MG63 (cell line): ENCODE measurements around the gene RNFT2. TPM values are rescaled to one million over a fixed set of nuclear protein-coding genes. Genes with fewer than 3 reads are reported as not detected.
A peak's percentile ranks its signal among the peaks of the same experiment; 100 is the strongest.

ENCODE experiments used
- DNase-seq: peaks from one replicate; pipeline ENCODE4 v3.0.0-alpha.2; 2020
- H3K27me3 ChIP-seq: fragments of 250-450 bp; sonication (Bioruptor Pico); 2 replicates; pipeline ENCODE4 v1.5.1; 2020; ENCODE audit warnings: mild to moderate bottlenecking, moderate library complexity
- H3K36me3 ChIP-seq: fragments of 250-450 bp; sonication (Bioruptor Pico); 2 replicates; pipeline ENCODE4 v1.5.1; 2020; ENCODE audit warnings: mild to moderate bottlenecking, moderate library complexity
- H3K4me3 ChIP-seq: fragments of 250-450 bp; sonication (Bioruptor Pico); 2 replicates; pipeline ENCODE4 v1.5.1; 2020; ENCODE audit warnings: mild to moderate bottlenecking, moderate library complexity
- H3K9me3 ChIP-seq: fragments of 250-450 bp; sonication (Bioruptor Pico); 2 replicates; pipeline ENCODE4 v1.5.1; 2020; ENCODE audit warnings: mild to moderate bottlenecking, moderate library complexity
- total RNA-seq: library from RNA; depleted of rRNA; stranded (reverse); fragments of >200 nt; shearing (Covaris generic); gene quantifications from 2 replicates; pipeline ENCODE4 v1.2.3, GENCODE V29; 2014; ENCODE audit warnings: low replicate concordance; rRNA removed

The RNFT2 gene, protein sequence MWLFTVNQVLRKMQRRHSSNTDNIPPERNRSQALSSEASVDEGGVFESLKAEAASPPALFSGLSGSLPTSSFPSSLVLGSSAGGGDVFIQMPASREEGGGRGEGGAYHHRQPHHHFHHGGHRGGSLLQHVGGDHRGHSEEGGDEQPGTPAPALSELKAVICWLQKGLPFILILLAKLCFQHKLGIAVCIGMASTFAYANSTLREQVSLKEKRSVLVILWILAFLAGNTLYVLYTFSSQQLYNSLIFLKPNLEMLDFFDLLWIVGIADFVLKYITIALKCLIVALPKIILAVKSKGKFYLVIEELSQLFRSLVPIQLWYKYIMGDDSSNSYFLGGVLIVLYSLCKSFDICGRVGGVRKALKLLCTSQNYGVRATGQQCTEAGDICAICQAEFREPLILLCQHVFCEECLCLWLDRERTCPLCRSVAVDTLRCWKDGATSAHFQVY
- total RNA-seq = 1.1 and 1.2 TPM in 2 replicates

DNA sequence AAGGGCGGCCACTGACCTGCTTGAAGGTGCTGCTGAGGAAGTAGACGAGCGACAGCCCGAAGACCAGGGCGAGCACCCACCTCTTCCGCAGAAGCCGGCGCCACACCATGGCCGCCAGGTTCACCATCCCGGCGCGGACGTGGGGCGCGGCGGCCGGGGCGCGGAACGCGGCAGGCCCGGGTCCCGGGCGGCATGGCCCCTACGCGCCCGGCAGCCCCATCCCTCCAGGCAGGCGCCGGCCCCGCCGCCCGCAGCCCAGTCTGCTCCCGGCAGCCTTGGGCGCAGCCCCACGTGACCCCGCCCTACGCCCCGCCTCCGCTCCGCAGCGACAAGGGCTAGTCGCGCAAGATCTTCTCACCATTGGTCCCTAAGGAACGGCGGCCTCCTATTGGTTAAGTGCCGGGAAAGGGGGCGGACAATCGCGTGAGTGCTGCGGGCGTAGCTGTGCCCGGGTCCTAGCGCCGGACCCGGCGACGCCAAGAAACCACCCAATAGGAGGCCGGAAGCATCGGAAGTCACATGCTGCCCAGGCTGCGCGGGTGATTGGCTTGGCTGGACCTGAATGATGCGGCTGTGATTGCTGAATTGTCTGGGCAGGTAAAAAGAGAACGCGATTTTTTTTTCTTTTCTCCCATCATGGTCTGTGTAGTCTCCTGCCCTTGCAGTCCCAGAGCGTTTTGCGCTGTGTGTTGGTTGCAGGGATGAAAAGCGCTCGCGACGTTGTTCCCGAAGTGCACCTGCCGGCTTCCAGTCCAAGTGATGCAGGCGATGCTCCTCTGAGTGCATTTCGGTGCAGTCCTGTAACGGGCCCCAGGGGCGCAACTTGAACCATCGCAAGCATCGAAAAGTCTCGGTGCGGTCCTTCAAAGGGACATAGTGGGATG is at the start of gene RNFT2, which contains the start of gene SPRING1:
Gene RNFT2 (plus strand): TSS at position 542 of the 884 bp plus-strand sequence. CDS start 2,183 bp downstream, outside the sequence.
Gene SPRING1 (minus strand): TSS at position 296 of the 884 bp plus-strand sequence. CDS start 169 bp downstream, at position 127.
- DNase-seq = peak; percentile 99

DNA sequence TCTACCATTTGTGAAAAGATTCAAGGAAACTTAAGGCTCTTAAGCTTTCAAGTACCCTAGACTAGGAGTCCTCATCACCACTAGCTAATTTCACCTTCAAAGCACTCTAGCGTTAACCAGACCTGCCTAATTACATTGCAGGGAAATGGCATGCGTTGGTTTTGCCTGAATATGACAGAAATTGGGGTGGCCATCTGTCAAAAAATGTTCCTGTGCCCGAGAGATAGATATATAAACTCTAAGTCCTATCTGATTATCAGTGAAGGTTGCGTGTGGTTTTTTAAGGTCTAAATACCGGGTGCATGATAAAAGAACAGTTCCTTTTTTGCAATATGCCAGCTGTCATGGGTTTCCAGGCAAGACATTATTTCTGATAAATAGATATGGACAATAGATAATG is 48.6 kb upstream of the RNFT2 start:
- Histone ChIP-seq H3K27me3 (no peaks in the 10 kb centered on the region), H3K4me3 (no peak overlapping the region), H3K36me3 (no peaks in the 10 kb centered on the region), H3K9me3 (no peaks in the 10 kb centered on the region)
- DNase-seq = no peak

More for the DNA sequence above, at the start of gene RNFT2, which contains the start of gene SPRING1:
- peak within 1 kb of the TSS; percentile 75 for H3K4me3 ChIP-seq
- H3K36me3 ChIP-seq = no peaks in the 10 kb centered on the region; the same call in 1 of the 2 replicates
- no peaks in the 10 kb centered on the region for H3K9me3 ChIP-seq
- no peaks in the 10 kb centered on the region for H3K27me3 ChIP-seq

DNA sequence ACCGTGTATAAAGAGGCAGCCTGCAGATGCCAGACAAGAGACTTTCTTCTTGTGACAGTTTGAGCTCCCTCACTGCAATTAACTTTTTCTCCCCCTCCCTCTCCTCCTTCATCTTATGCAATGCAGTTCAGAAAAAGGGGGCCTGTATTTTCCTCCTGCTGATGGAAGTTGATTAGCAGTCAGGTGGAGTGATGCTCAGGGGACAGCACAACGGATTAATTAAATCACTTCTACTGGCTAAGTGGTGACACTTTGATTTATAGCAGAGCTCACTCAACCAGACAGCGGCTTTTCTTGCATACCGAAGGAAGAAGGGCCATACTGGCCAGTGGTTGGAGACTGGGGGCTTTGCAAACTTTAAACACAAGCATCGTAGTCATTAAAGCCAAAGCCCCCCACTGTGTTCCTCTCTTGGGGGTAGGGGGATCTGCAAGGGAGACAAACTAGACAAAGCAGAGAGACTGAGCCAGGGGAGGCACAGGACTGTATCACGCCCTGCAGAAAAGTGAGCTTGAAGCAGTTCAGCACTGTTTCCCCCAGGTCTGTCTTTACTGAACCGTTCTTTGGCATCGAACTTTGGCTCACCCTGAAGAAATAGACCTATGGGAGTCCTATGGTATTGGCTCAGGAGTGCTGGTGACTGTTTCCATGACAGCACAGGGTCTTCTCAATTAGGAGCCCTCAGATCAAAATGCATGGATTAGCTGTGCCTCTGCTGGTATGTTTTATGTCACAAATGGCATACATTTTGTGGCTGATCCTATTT is 48.0 kb upstream of the RNFT2 start:
- Histone ChIP-seq H3K36me3 (no peaks in the 10 kb centered on the region), H3K9me3 (no peaks in the 10 kb centered on the region), H3K27me3 (no peaks in the 10 kb centered on the region), H3K4me3 (no peak overlapping the region)
- no peak for DNase-seq

DNA sequence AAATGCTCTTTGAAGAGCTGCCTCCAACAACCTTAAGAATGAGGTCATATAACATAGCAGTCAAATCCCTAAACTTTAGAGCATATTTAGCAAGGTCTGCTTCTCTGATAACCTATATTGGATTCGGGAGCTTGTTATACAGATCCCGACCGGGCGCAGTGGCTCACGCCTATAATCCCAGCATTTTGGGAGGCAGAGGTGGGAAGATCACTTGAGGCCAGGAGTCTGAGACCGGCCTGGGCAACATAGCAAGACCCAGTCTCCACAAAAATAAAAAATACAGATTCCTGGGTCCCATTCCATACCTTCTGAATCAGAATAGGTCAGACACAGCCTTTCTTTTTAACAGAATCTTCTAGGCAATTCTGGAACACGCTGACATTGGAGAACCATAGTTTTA is 46.9 kb upstream of the RNFT2 start:
- Histone ChIP-seq H3K9me3 (no peaks in the 10 kb centered on the region), H3K36me3 (no peaks in the 10 kb centered on the region), H3K4me3 (no peak overlapping the region), H3K27me3 (no peaks in the 10 kb centered on the region)
- DNase-seq = no peak

DNA sequence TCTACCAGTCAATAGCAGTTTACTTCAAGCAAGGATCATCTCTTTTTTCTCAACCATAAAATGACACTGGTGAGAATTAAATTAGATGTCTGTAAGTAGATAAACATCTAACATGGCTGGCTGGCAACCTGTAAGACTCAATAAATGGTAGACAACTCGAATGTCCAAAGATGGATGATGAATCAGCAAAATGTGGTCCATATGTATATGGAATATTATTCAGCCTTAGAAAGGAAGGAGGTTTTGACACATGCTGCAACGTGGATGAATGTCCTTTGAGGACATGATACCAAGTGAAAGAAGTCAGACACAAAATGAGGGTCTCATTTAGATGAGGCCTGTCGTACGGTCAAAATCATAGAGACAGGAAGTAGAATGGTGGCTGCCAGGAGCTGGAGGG is 46.5 kb upstream of the RNFT2 start:
- Histone ChIP-seq H3K27me3 (no peaks in the 10 kb centered on the region), H3K9me3 (no peaks in the 10 kb centered on the region), H3K36me3 (no peaks in the 10 kb centered on the region), H3K4me3 (no peak overlapping the region)
- DNase-seq = no peak

DNA sequence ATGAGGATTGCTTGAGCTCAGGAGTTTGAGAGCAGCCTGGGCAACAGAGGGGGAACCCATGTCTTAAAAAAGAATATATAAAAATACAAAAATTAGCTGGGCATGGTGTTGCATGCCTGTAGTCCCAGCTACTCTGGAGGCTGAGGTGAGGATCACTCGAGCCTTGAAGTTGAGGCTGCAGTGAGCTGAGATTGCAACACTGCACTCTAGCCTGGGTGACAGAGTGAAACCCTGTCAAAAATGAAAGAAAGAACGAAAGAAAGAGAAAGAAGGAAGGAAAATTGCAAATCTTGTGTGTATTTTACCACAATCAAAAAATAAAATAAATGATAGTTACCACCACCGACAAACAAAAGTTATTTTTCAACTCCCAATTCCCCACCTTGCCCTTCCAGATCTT is 45.5 kb upstream of the RNFT2 start:
- Histone ChIP-seq H3K27me3 (no peaks in the 10 kb centered on the region), H3K36me3 (no peaks in the 10 kb centered on the region), H3K9me3 (no peaks in the 10 kb centered on the region), H3K4me3 (no peak overlapping the region)
- DNase-seq = no peak

DNA sequence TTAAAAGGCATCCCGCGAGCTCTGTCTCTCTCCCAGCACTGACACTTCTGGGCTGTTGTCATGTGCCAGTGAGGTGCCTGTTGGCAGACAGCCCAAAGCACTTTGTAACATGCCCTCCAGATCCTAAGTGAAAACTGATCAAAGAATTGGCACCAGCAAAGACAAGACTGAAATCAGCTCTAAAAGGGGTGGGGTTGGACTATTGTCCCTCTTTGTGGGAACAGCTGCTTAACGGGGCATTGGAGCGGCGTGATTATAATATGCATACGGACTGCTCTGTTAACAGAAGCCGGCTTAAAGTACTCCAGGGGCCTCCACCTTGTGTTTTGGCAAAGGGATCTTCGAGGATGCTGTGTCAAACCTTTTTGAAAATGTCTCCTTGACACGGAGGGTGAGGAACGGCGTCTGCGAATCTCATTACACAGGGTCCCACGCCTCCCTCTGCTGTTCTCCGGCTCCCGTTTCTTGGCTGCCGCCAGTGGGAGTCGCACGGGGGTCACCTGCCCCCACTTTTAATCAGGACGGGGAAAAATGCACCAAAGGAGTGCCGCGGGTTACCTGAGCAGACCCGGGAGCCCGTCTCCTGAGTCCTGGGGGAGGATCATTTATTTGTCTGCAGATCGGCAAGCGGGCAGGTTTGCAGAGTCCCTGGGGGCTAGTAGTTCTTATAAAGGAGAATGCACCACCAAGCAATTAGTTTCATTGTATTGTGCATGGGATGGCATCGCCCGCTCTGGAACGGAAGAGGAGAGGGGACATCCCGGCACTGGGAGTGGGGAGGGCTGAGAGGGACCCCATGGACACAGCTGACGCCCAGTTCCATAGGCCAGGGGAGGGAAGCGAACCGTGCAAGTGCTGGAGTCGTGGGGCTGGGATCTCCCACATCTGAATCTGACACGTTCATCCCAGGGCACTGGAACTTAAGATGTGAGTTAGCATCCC is 44.6 kb upstream of the RNFT2 start:
- no peaks in the 10 kb centered on the region for H3K36me3 ChIP-seq
- no peaks in the 10 kb centered on the region for H3K27me3 ChIP-seq
- no peak for DNase-seq
- no peaks in the 10 kb centered on the region for H3K9me3 ChIP-seq
- no peak overlapping the region for H3K4me3 ChIP-seq

DNA sequence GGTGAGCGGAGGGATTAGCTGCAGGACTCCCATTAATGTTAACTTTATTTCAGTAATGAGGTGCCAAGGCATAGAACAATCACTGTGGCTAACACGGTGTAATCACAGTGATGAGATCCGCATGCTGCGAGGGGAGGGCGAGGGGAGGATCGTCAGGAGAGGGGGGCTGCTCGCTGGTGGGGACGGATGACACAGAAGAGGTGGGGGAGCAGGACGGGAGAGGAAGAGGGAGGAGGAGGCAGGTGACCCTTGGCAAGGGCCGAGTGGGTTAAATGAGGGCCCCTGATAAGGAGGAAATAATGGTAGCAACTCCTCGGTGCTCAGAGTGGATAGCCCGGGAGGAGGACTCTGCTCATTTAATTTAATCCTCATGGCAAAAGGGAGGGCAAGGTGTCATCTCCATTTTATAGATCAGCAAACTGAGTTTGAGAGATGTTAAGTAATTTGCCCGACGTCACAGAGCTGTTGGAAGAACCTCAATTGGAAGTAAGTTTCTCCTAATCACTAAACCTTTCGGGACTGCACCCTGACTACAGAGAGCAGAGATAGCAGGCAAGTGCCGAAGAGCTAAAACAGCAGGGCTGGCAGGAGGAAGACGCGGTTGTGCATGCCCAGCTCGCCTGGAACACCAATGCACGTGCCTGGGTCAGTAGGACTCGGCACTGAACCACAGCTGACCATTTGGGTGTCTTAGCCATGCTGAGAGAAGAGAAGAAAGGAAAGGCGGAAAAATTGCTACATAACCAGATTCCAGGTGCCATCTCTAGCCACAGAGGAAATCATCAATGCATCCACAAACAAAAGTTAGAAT is 43.3 kb upstream of the RNFT2 start:
- H3K4me3 ChIP-seq = no peak overlapping the region
- H3K27me3 ChIP-seq = no peaks in the 10 kb centered on the region
- no peak for DNase-seq
- no peaks in the 10 kb centered on the region for H3K36me3 ChIP-seq
- H3K9me3 ChIP-seq = no peaks in the 10 kb centered on the region

DNA sequence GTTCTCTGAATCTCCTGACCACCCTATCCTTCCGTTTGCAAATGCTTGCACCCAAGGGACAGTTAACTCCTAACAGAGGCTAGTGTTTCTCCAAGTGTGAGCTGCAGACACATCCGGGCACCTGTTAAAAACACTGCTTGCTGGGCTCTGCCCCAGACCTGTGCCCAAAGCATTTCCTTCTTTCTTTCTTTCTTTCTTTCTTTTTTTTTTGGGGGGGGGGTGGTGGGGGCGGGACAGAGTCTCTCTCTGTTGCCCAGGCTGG is 42.7 kb upstream of the RNFT2 start:
- Histone ChIP-seq H3K27me3 (no peaks in the 10 kb centered on the region), H3K9me3 (no peaks in the 10 kb centered on the region), H3K4me3 (no peak overlapping the region), H3K36me3 (no peaks in the 10 kb centered on the region)
- no peak for DNase-seq

DNA sequence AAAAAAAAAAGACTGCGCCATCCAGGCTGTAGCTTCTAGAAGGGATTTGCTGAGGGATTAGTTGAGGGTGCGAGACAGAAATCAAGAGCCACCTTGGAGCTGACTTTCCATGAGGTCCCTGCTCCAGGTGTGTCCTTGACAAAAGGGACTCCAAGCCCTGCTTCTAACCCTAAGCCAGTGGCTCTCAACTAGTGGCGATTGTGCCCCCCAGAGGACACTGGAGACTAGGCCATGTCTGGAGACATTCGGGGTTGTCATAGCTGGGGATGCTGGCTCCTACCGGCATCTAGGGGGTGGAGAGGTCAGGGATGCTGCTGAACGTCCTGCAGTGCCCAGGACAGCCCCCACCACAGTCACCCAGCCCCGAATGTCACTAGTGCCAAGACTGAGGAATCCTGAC is 40.8 kb upstream of the RNFT2 start:
- no peak overlapping the region for H3K4me3 ChIP-seq
- no peaks in the 10 kb centered on the region for H3K9me3 ChIP-seq
- H3K36me3 ChIP-seq = no peaks in the 10 kb centered on the region
- DNase-seq = peak; percentile 14
- H3K27me3 ChIP-seq = no peaks in the 10 kb centered on the region

DNA sequence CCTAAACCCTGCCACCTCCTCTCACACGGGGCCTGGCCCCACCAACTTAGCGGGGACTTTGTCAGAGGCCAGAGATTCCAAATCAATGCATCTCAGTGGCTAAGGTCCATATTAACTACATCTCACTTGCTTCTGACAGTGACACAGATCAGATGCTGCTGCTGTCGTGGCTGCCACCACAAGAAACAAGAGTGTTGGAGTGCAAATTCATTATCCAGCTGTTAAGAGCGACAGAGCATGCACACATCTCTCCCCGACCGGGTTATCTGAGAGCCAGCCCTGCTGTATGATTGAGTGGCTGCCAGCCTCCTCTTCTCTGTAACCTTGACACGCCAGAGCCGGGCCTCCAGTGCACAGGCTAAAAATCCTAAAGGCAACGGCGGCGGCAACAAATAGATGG is 40.4 kb upstream of the RNFT2 start:
- no peak overlapping the region for H3K4me3 ChIP-seq
- DNase-seq = no peak
- H3K9me3 ChIP-seq = no peaks in the 10 kb centered on the region
- H3K36me3 ChIP-seq = no peaks in the 10 kb centered on the region
- H3K27me3 ChIP-seq = no peaks in the 10 kb centered on the region

DNA sequence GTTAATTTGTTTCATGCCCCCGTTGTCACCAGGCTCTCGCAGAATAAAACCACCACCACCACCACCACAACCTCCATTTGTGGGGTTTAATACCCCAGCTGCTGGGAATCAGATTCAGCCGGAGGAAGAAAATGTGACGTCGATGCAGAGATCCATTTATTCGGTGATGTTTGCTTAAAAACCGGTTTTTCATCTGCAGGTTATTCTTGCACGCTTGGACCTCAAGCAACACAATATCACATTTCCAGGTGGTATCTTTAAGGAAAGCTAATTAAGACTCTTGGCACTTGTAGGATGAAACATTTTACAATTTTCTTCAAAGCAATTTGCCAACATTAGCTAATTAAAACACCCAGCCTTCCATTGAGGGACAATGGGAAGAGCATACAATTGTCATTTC is 40.0 kb upstream of the RNFT2 start:
- H3K4me3 ChIP-seq = no peak overlapping the region
- H3K9me3 ChIP-seq = no peaks in the 10 kb centered on the region
- no peak for DNase-seq
- no peaks in the 10 kb centered on the region for H3K27me3 ChIP-seq
- H3K36me3 ChIP-seq = no peaks in the 10 kb centered on the region

DNA sequence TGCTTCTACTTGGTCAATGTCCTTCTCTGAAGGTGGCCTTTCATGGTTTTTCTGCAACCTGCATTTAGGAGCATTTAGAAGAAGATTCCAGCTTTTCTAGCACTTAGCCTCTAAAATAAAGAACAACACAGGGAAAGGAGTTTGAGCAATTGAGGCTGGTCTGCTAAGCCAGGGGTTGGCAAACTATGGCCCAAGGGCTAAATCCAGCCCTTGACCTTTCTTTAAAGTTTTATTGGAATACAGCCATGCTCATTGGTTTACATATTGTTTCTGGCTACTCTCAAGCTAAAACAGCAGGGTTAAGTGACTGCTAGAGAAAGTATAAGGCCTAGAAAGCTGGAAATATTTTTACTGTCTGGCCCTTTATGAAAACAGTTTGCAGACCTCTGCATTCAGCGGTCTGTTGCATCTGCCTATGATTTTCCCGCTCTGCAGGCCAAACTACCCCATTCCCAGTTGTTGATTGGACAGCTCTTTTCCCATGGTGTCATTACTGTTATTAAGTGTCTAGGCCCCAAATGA is 39.5 kb upstream of the RNFT2 start:
- Histone ChIP-seq H3K36me3 (no peaks in the 10 kb centered on the region), H3K27me3 (no peaks in the 10 kb centered on the region), H3K4me3 (no peak overlapping the region), H3K9me3 (no peaks in the 10 kb centered on the region)
- no peak for DNase-seq

DNA sequence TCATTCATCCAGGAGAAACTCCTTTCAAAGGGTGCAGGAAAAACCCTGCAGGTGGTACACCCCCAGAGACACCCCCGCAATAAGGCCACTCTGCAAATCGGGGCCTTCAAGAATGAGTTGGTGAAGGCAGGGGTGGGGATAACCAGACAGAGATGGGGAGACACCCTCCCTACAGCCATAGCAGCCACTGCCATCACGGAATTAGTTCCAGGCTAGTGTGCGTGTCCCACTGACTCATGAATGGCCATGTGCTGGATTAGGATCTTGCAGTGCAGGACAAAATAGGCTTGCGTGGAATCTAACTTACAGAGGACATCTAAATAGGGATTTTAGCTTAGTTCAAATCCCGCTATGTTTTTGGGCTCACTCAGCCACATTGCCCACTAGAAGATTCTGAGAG is 38.0 kb upstream of the RNFT2 start:
- no peaks in the 10 kb centered on the region for H3K36me3 ChIP-seq
- no peak for DNase-seq

DNA sequence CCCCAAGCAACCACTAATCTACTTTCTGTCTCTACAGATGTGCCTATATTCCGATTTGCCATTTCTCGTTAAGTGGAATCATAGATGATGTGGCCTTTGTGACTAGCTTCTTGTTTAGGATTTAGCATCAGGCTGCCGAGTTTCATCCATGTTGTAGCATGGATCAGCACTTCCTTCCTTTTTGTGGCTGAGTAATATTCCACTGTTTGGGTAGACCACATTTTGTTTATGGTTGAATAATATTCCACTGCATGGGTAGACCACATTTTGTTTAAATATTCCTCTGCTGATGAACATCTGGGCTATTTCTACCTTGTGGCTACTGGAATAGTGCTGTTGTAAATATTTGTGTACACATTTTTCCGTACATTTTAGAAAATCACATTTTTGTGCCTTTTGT is 36.7 kb upstream of the RNFT2 start:
- Histone ChIP-seq H3K9me3 (no peaks in the 10 kb centered on the region), H3K27me3 (no peaks in the 10 kb centered on the region), H3K36me3 (no peaks in the 10 kb centered on the region), H3K4me3 (no peak overlapping the region)
- DNase-seq = no peak

More for the DNA sequence above, 38.0 kb upstream of the RNFT2 start:
- H3K4me3 ChIP-seq = no peak overlapping the region
- no peaks in the 10 kb centered on the region for H3K9me3 ChIP-seq
- no peaks in the 10 kb centered on the region for H3K27me3 ChIP-seq
